Right cardiac atrium (tissue), 5 donors: ENCODE measurements around the gene GDAP1L1. TPM values are rescaled to one million over a fixed set of nuclear protein-coding genes. Genes with fewer than 3 reads are reported as not detected.

Source experiments
- ATAC-seq, 2 donors: fragments of 200-7000 bp; cut with Tn5 transposase; one replicate each; pipeline versions ENCODE4 v1.8.0 to v1.9.1; 2020; ENCODE audit warnings: moderate library complexity in 2 of 2, mild to moderate bottlenecking in 1 of 2
- DNase-seq, 3 donors: peaks; one replicate each; pipeline ENCODE4 v3.0.0-alpha.2; 2020
- H3K27ac ChIP-seq: one replicate; pipeline ENCODE4 v1.5.1; 2013; ENCODE audit warnings: mild to moderate bottlenecking, low read length, control low read depth, moderate library complexity
- H3K27me3 ChIP-seq: one replicate; pipeline ENCODE4 v1.6.1; 2013; ENCODE audit not compliant: control insufficient read depth, insufficient read depth
- H3K4me1 ChIP-seq: one replicate; pipeline ENCODE4 v1.6.1; 2013; ENCODE audit warnings: low read length; ENCODE audit not compliant: control insufficient read depth, insufficient read depth
- H3K4me3 ChIP-seq: one replicate; pipeline ENCODE4 v1.5.1; 2013; ENCODE audit warnings: low read length, control low read depth
- H3K9me3 ChIP-seq: one replicate; pipeline ENCODE4 v1.6.1; 2013; ENCODE audit warnings: low read length; ENCODE audit not compliant: control insufficient read depth
- WGBS: extraction: QIAGEN DNeasy Blood & Tissue Kit; methylation state at CpG from one replicate; pipeline ENCODE4 v1.1.7; 2013; 5-methylcytosine and 5-hydroxymethylcytosine counted together
- intact Hi-C, 4 donors: fragments of 100-400 bp; cut with DNase I; formaldehyde crosslinking; loops; one replicate each; pipeline versions ENCODE4 v1.11.0 to v1.14.0; 2022 to 2023
- polyA plus RNA-seq: library from polyadenylated mRNA; stranded (reverse); fragments of 200-250 nt; gene quantifications from one replicate; pipeline ENCODE4 v1.2.3, GENCODE V29; 2013
- total RNA-seq, 4 donors: library from RNA; stranded (reverse); fragmentation: NEBNext Ultra II Directional; extraction: Animal tissue kit (Norgen Biotek cat#: 25700); gene quantifications; one replicate each; pipeline ENCODE4 v1.2.1, GENCODE V29; 2021
- donor health status: healthy with polysubstance abuse.
- donor health status: DM: no; HTN: yes; CAD: no.
- donor health status: DM: no; HTN: no; CAD: no.
- donor health status: DM: no; HTN: yes; CAD: no; lungs with severe emphysema.
- donor health status: DM: yes; HTN: yes; CAD: no.

GDAP1L1 gene
- total and polyA plus RNA-seq, 5 donors, result 0.17 to 2.8 (median 0.68) TPM

DNA sequence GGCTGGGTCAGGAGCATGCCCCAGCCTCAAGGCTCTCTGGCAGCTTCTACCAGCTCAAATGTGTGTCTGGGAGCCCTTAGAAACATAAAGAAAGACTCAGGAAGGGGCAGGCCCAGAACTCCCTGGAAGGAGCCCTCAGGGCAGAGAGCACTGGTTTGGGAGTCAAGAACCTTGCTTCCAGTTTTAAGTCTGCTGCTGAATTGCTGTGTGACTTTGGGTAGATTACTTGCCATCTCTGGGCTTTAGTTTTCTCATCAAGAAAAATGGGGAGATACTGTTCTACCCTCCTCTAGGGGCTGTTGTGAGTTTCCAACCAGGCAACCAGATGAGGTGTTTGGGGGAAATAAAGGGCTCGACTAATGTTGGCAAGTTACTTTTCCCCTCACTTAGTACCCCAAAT lies 8.8 kb downstream of the GDAP1L1 start:
- 98% methylated on average over 1 of the region's 1 CpG for WGBS
- intact Hi-C loops, result no loop called here
- Histone ChIP-seq H3K9me3 (no peaks in the 10 kb centered on the region), H3K27me3 (no peaks in the 10 kb centered on the region), H3K4me3 (no peak overlapping the region), H3K27ac (no peak overlapping the region), H3K4me1 (no peaks in the 10 kb centered on the region)
- ATAC-seq (no peak), DNase-seq (no peak)

DNA sequence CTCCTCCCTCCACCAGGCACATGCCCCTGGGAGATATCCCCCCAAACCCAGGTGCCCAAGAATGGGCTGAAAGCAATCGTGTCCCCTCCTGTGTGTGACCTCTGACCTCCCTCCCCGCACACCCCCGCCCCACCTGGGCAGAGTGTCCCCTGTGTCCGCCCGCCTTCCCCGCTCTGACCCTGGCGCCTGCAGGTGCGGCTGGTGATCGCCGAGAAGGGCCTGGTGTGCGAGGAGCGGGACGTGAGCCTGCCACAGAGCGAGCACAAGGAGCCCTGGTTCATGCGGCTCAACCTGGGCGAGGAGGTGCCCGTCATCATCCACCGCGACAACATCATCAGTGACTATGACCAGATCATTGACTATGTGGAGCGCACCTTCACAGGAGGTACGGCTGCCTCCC lies 9.9 kb downstream of the GDAP1L1 start:
- Histone ChIP-seq H3K27ac (no peak overlapping the region), H3K4me3 (no peak overlapping the region), H3K27me3 (no peaks in the 10 kb centered on the region), H3K4me1 (no peaks in the 10 kb centered on the region), H3K9me3 (no peaks in the 10 kb centered on the region)
- peak in 1 of 2 donors; percentile 38 for ATAC-seq
- WGBS, result 92% methylated on average over 21 of the region's 21 CpGs
- intact Hi-C loops, result no loop called here
- no peak for DNase-seq

DNA sequence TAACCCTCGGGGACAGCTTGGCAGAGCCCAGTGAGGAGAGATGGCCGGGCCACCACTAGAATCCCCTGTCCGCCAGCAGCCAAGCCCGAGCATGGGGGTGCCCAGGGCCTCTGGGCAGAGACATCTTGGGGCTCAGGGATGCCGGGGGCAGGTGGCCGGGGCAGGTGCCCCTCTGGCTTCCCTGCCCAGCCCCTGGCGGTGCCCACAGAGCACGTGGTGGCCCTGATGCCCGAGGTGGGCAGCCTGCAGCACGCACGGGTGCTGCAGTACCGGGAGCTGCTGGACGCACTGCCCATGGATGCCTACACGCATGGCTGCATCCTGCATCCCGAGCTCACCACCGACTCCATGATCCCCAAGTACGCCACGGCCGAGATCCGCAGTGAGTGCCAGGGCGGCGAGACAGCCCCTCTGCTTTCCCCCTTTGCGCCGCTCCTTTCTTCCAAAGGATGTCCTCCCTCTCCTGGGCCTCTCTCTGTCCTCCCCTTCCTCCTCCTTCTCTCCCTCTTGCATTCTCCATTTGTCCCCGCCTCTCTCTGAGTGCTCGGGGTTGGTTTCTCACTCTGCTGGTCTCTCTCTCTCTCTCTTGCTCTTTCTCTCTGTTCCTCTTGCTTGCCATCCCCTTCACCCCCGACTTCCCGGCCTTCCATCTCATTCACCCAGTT lies 11.2 kb downstream of the GDAP1L1 start:
- H3K27ac ChIP-seq, result no peak overlapping the region
- ATAC-seq (no peak), DNase-seq (no peak)
- no peak overlapping the region for H3K4me3 ChIP-seq
- no peaks in the 10 kb centered on the region for H3K9me3 ChIP-seq
- no peaks in the 10 kb centered on the region for H3K4me1 ChIP-seq
- intact Hi-C loops, result no loop called here
- no peaks in the 10 kb centered on the region for H3K27me3 ChIP-seq
- 89% methylated on average over 28 of the region's 28 CpGs for WGBS

DNA sequence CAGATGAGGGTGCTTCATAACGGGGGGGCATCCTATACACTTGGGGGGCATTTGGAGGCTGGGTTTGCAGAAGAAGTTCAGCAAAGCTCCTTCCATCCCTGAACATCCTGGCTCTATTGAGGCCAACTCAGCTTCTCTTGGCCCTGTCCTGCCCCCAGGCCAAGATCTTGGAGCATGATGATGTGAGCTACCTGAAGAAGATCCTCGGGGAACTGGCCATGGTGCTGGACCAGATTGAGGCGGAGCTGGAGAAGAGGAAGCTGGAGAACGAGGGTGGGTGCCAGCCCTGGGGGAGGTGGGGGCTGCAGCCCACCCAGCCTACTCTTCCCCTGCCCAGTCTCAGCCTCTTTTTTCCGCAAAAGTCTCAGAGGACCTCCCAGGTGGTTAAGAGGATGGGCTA lies 17.2 kb downstream of the GDAP1L1 start:
- Histone ChIP-seq H3K27me3 (no peaks in the 10 kb centered on the region), H3K9me3 (no peaks in the 10 kb centered on the region), H3K27ac (no peak overlapping the region), H3K4me3 (no peak overlapping the region), H3K4me1 (no peaks in the 10 kb centered on the region)
- ATAC-seq, result no peak
- 58% methylated on average over 5 of the region's 5 CpGs for WGBS
- DNase-seq, result no peak
- intact Hi-C loops, result no loop called here

DNA sequence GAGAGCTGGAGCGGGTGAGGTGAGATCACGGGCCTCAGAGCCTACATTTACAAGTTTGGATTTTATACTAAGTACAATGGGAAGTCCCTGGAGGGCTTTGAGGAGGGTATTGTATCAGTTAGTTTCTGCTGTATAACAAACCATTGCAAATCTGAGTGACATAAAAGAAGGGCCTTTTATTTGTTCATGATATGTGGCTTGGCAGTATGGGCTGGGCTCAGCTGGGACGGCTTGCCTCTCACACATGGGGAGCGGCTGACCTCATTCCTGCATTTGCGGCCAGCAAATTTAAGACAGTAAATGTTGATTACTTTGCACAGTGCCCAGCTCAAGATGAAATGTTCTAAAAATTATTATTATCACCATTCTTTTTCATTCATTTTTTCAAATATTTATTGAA lies 21.7 kb downstream of the GDAP1L1 start:
- intact Hi-C loops, result no loop called here
- ATAC-seq (no peak), DNase-seq (no peak)
- H3K27ac ChIP-seq, result no peak overlapping the region
- H3K9me3 ChIP-seq, result no peaks in the 10 kb centered on the region
- no peaks in the 10 kb centered on the region for H3K4me1 ChIP-seq
- no peak overlapping the region for H3K4me3 ChIP-seq
- no peaks in the 10 kb centered on the region for H3K27me3 ChIP-seq
- WGBS, result 94% methylated on average over 5 of the region's 5 CpGs

DNA sequence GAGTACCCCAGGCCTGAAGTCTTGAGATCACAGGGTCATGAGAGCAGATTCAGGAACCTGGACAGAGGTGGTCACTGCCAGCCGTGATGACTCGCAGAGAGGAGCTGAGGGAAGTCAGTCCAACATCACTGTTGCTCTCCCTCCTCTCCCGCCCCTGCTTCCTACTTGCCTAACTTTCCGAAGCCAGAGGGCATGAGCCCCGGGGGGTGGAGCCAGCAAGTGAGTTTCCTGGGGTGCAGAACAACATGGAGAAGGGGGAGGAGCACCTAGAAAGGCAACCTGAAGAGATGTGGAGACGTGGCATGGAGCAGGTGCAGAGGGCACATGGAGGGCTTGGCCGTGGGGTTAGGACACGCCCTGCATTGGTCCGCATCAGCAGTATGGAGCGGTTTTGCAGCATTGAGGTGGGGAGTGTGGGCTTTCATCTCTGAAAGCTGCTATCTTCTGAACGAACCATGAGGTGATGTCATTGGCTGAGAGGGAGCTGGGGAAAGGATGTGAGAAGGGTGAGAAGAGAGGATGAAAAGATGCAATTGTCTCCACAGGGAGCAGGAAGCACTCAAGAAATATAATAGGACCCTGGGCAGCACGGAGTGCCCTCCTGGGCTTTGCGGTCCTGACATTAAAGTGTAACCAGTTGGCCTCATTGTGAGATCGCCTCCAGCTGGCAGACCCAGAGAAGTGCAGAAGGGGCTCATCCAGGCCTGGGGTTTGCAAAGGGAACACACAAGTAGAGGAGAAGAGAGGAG lies 25.0 kb downstream of the GDAP1L1 start:
- DNase-seq, result no peak
- H3K27me3 ChIP-seq, result no peaks in the 10 kb centered on the region
- no peaks in the 10 kb centered on the region for H3K9me3 ChIP-seq
- intact Hi-C loops, result no loop called here
- 61% methylated on average over 14 of the region's 14 CpGs for WGBS
- no peak for ATAC-seq
- H3K4me3 ChIP-seq, result no peak overlapping the region
- no peak overlapping the region for H3K27ac ChIP-seq
- no peaks in the 10 kb centered on the region for H3K4me1 ChIP-seq

DNA sequence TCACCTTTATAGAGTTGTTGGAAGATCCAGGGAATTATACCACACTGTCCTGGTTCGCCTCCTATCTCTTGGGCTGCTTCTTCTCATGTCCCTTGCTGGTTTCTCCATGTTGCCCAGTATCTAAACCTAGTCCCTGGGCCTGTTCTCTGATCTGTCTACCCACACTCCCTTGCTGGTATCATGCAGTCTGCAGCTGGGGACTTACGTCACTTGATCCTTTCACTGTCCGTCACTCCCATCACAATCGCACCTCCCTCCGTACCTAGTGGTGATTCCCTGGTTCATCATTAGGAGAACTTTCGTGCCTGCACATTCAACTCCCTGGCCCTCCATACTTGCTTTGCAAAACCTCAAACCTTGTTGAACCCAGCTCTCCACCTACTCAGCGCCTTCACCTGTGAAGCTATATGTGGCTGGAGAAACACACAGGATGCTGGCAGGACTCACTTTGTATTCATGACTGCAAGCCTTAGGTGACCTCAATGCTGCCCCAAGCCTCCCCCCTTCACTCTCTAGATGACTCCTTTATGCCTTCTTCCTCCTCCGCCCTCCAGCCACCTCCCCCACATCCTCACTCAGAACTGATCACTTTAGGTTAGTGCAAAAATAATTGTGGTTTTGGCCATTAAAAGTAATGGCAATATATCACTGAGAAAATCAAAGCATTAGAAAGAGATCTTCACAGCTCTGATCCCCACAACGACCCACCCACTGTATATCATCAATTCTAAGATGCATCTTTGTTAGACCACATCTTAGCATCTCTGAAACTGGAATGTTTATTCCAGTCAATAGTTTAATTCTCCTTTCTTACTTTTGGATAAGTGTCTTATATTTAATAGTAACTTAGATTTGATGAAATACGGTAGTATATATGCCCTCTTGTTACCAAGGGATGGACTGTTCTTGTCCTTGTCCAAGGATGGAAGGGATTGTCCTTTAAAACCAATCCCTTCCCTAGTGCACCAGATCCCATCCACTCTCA lies 26.4 kb downstream of the GDAP1L1 start:
- 89% methylated on average over 10 of the region's 10 CpGs for WGBS
- ATAC-seq, result no peak
- H3K4me1 ChIP-seq, result no peaks in the 10 kb centered on the region
- no peak overlapping the region for H3K4me3 ChIP-seq
- no peak for DNase-seq
- intact Hi-C loops, result no loop called here
- H3K27me3 ChIP-seq, result no peaks in the 10 kb centered on the region
- no peak overlapping the region for H3K27ac ChIP-seq
- H3K9me3 ChIP-seq, result no peaks in the 10 kb centered on the region

DNA sequence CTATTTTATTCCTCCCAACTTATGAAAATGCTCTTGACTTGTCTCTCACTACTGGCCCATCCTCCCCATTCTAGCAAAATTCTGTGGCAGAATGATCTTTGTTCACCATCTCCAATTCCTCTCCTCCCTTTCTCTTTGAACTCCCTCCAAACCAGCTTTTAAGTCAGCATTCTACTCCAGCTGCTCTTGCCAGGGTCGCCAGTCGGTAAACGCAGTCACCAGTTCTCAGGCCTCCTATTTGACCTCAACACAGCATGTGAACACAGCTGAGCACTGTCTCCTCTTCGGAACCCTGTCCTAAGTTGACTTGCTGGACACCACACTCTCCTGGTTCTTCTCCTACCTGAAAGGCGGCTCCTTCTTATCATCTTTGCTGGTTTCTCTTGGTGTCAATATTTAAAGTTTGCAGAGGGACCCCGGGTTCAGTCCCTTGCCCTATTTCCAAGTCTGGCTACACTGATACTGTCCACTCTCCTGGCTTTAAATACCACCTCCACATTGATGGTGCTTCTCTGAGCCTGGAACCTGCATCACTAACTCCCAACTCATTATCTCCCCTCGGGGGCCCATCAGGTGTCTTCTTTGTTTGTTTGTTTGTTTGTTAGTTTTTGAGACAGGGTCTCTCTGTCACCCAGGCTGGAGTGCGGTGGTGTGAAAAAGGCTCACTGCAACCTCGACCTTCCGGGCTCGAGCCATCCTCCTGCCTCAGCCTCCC lies 27.4 kb downstream of the GDAP1L1 start:
- Histone ChIP-seq H3K27me3 (no peaks in the 10 kb centered on the region), H3K9me3 (no peaks in the 10 kb centered on the region), H3K27ac (no peak overlapping the region), H3K4me3 (no peak overlapping the region), H3K4me1 (no peaks in the 10 kb centered on the region)
- no peak for DNase-seq
- intact Hi-C loops, result no loop called here
- ATAC-seq, result no peak
- WGBS, result 82% methylated on average over 11 of the region's 11 CpGs

DNA sequence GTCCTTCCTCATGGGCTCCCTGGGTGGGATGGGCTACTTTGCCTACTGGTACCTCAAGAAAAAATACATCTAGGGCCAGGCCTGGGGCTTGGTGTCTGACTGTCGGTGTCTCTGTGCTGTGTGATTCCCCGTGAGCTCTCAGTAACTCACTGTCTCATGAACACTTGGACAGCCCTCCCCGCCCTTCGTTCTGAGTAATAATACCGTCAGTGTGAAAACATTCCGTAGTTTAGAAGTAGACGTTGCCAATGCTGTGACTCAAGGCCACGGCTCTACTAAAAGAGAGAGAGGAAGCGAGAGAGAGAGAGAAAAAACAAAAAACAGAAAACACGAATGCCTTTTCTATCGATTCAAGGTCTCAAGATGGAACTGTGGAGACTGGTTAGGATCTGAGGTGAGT lies 32.1 kb downstream of the GDAP1L1 start:
- Histone ChIP-seq H3K4me1 (no peaks in the 10 kb centered on the region), H3K27ac (no peak overlapping the region), H3K27me3 (no peaks in the 10 kb centered on the region), H3K4me3 (no peak overlapping the region), H3K9me3 (no peaks in the 10 kb centered on the region)
- 88% methylated on average over 11 of the region's 11 CpGs for WGBS
- DNase-seq (no peak), ATAC-seq (no peak)
- intact Hi-C loops, result no loop called here

DNA sequence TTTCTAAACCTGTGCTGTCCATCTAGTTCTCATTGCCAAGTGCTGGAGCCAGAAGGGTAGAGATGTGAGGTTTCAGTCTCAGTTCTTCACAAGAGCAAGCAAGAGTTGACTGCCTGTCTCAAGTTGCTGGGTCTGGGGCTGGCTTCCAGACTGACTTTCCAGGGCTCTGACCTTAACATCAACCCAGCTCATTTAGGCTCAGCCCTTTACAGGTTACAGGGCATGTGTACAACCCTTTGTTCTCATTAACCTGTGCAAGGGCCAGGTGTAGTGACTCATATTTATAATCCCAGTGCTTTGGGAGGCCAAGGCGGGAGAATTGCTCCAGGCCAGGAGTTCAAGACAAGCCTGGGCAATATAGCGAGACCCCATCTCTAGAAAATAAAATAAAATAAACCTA lies 33.3 kb downstream of the GDAP1L1 start:
- Histone ChIP-seq H3K4me1 (no peaks in the 10 kb centered on the region), H3K9me3 (no peaks in the 10 kb centered on the region), H3K4me3 (no peak overlapping the region), H3K27ac (no peak overlapping the region), H3K27me3 (no peaks in the 10 kb centered on the region)
- intact Hi-C loops, result no loop called here
- ATAC-seq (no peak), DNase-seq (no peak)
- 99% methylated on average over 2 of the region's 2 CpGs for WGBS
